Loucy (cell line): ENCODE results near the gene URI1.
A peak's percentile ranks its signal among the peaks of the same experiment; 100 is the strongest.

Experiments
- H2AFZ ChIP-seq: fragments of 200-600 bp; sonication (generic); 2 replicates; pipeline ENCODE4 v1.6.0; 2016; ENCODE audit warnings: antibody characterized with exemption, mild to moderate bottlenecking, low read length, moderate library complexity
- H3F3A ChIP-seq: fragments of 200-600 bp; 2 replicates; pipeline ENCODE4 v1.6.0; 2016; ENCODE audit warnings: antibody characterized with exemption, low read depth, mild to moderate bottlenecking
- H3K27me3 ChIP-seq: fragments of 200-600 bp; sonication (generic); 2 replicates; pipeline ENCODE4 v1.6.1; 2014; ENCODE audit warnings: low read length, mild to moderate bottlenecking; ENCODE audit not compliant: insufficient read depth, poor library complexity, severe bottlenecking
- H3K36me3 ChIP-seq: fragments of 200-600 bp; sonication (generic); 2 replicates; pipeline ENCODE4 v1.6.1; 2016; ENCODE audit warnings: low read length; ENCODE audit not compliant: insufficient read depth
- H3K4me1 ChIP-seq: fragments of 200-600 bp; sonication (generic); 2 replicates; pipeline ENCODE4 v1.5.1; 2014; ENCODE audit warnings: low read length, mild to moderate bottlenecking; ENCODE audit not compliant: insufficient read depth, poor library complexity, severe bottlenecking
- H3K4me2 ChIP-seq: fragments of 200-600 bp; sonication (generic); 2 replicates; pipeline ENCODE4 v1.6.0; 2014; ENCODE audit warnings: antibody characterized with exemption, low read length, low read depth, mild to moderate bottlenecking; ENCODE audit not compliant: poor library complexity, severe bottlenecking
- H3K4me3 ChIP-seq: fragments of 200-600 bp; sonication (generic); 2 replicates; pipeline ENCODE4 v1.5.1; 2014; ENCODE audit warnings: low read length, mild to moderate bottlenecking, mixed read lengths; ENCODE audit not compliant: poor library complexity, severe bottlenecking
- H3K79me2 ChIP-seq: fragments of 200-600 bp; sonication (generic); 2 replicates; pipeline ENCODE4 v1.6.1; 2014; ENCODE audit warnings: low read length; ENCODE audit not compliant: insufficient read depth
- H3K9ac ChIP-seq: fragments of 200-600 bp; sonication (generic); 2 replicates; pipeline ENCODE4 v1.6.0; 2014; ENCODE audit warnings: mild to moderate bottlenecking, low read depth, low read length, moderate library complexity; ENCODE audit not compliant: poor library complexity, severe bottlenecking
- H3K9me2 ChIP-seq: fragments of 200-600 bp; sonication (generic); replicated peaks from 2 replicates; pipeline ENCODE4 v1.6.1; 2016; ENCODE audit warnings: low read depth, low read length, mixed read lengths
- H3K9me3 ChIP-seq: fragments of 200-600 bp; sonication (generic); 2 replicates; pipeline ENCODE4 v1.6.1; 2014; ENCODE audit warnings: mild to moderate bottlenecking, antibody characterized with exemption, low read length, low read depth; ENCODE audit not compliant: insufficient read depth
- H4K20me1 ChIP-seq: fragments of 200-600 bp; sonication (generic); 2 replicates; pipeline ENCODE4 v1.6.0; 2014; ENCODE audit warnings: antibody characterized with exemption, low read length, mild to moderate bottlenecking; ENCODE audit not compliant: insufficient read depth, poor library complexity, severe bottlenecking
- EZH2phosphoT487 ChIP-seq: fragments of 200-600 bp; IDR thresholded peaks from 2 replicates; pipeline ENCODE4 v1.6.1; 2018; ENCODE audit warnings: antibody characterized with exemption, mild to moderate bottlenecking, moderate library complexity, borderline replicate concordance
- TF ChIP-seq, protein P1 (sequence below): fragments of 200-600 bp; sonication (generic); conservative IDR thresholded peaks from 2 replicates; pipeline ENCODE4 v1.5.1; 2014; ENCODE audit warnings: mild to moderate bottlenecking, antibody characterized with exemption, low read length

The URI1 gene

DNA sequence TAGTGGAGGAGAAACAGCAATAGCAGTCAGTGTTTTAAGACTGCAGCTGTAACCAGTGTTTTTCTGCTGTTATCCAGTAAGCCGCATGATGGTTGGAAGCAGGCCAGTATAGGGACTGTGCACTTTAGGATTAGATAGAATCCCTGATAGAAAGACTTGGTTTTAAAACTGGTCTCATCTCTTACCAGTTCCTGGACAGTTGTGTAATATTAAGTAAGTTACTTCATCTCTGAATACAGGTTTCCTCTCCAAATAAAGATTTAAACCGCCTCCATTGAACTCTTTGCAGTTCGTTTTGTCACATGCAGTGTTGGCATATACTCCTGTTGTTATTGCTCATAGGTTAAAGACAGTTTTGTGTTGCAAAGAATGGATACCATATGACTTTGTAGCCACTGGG is 25.6 kb downstream of the URI1 start:
- peak overlapping the region; percentile 6 for H3K9ac ChIP-seq
- no peaks in the 10 kb centered on the region for H3K9me3 ChIP-seq
- H3K27me3 ChIP-seq, result no peaks in the 10 kb centered on the region
- H3K9me2 ChIP-seq, result no peaks in the 10 kb centered on the region
- H2AFZ ChIP-seq, result no peak overlapping the region
- TF ChIP-seq, protein P1, sequence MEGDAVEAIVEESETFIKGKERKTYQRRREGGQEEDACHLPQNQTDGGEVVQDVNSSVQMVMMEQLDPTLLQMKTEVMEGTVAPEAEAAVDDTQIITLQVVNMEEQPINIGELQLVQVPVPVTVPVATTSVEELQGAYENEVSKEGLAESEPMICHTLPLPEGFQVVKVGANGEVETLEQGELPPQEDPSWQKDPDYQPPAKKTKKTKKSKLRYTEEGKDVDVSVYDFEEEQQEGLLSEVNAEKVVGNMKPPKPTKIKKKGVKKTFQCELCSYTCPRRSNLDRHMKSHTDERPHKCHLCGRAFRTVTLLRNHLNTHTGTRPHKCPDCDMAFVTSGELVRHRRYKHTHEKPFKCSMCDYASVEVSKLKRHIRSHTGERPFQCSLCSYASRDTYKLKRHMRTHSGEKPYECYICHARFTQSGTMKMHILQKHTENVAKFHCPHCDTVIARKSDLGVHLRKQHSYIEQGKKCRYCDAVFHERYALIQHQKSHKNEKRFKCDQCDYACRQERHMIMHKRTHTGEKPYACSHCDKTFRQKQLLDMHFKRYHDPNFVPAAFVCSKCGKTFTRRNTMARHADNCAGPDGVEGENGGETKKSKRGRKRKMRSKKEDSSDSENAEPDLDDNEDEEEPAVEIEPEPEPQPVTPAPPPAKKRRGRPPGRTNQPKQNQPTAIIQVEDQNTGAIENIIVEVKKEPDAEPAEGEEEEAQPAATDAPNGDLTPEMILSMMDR, result no peak
- TF ChIP-seq EZH2phosphoT487, result no peak
- no peak overlapping the region for H3K4me2 ChIP-seq
- peaks cover 24% of the 10 kb centered on the region for H3K4me1 ChIP-seq
- H3F3A ChIP-seq, result no peaks in the 10 kb centered on the region
- H3K36me3 ChIP-seq, result no peaks in the 10 kb centered on the region
- H4K20me1 ChIP-seq, result peaks cover 95% of the 10 kb centered on the region
- peaks cover 98% of the 10 kb centered on the region for H3K79me2 ChIP-seq
- H3K4me3 ChIP-seq, result no peak overlapping the region

DNA sequence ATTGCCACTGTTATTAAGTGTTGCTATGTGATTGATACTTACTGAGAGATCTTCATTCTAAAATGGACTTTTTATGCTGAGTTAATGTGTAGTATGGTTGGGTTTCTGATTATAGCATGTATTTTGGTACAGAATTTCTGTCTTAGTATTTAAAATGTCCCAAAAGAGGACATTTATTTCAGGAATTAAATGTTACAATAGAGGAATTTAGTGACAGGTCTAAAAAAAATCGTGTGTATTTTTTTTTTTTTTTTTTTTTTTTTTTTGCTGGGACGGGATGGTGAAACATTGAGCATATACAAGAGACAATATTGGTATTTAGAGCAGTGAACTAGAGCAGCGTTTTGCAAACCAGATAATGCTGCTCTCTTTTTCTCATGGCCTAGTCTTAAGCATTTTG is 27.9 kb downstream of the URI1 start:
- Histone ChIP-seq H3K36me3 (no peaks in the 10 kb centered on the region), H3K79me2 (peaks cover 98% of the 10 kb centered on the region), H3K9ac (no peak overlapping the region), H2AFZ (no peak overlapping the region), H3K9me3 (no peaks in the 10 kb centered on the region), H3F3A (no peaks in the 10 kb centered on the region), H3K27me3 (no peaks in the 10 kb centered on the region), H4K20me1 (peaks cover 95% of the 10 kb centered on the region), H3K4me3 (no peak overlapping the region), H3K9me2 (no peaks in the 10 kb centered on the region), H3K4me1 (peaks cover 23% of the 10 kb centered on the region), H3K4me2 (no peak overlapping the region)
- no peak for TF ChIP-seq EZH2phosphoT487
- TF ChIP-seq, protein P1, result no peak

DNA sequence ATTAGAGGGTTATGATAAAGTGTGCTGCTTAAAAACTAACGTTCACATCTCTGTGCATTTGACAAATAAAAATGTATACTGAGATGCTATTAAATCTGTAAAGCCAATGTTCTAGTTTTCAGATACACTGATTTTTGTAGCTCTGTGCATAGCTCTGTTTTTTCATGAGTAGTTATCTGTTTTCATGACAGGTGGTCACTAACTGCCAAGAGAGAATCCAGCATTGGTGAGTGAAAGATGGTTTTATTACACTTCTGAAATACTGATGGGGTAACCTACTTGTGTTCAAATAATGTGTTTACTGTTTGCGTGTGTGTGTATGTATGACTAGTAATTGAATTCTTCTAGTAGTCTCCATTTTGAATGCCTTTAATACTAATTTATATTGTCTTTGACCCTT is 29.0 kb downstream of the URI1 start:
- TF ChIP-seq, protein P1, result no peak
- TF ChIP-seq EZH2phosphoT487, result no peak
- no peaks in the 10 kb centered on the region for H3K27me3 ChIP-seq
- no peaks in the 10 kb centered on the region for H3K9me3 ChIP-seq
- peaks cover 94% of the 10 kb centered on the region for H4K20me1 ChIP-seq
- no peak overlapping the region for H3K4me2 ChIP-seq
- H3K36me3 ChIP-seq, result no peaks in the 10 kb centered on the region
- H2AFZ ChIP-seq, result no peak overlapping the region
- H3K4me3 ChIP-seq, result no peak overlapping the region
- H3K79me2 ChIP-seq, result peaks cover 97% of the 10 kb centered on the region
- H3F3A ChIP-seq, result no peaks in the 10 kb centered on the region; the same call in 1 of the 2 replicates
- peaks cover 21% of the 10 kb centered on the region for H3K4me1 ChIP-seq
- H3K9ac ChIP-seq, result no peak overlapping the region
- no peaks in the 10 kb centered on the region for H3K9me2 ChIP-seq
